Measurements from ENCODE around the gene TCN2. TPM values are rescaled to one million over a fixed set of nuclear protein-coding genes. Genes with fewer than 3 reads are reported as not detected.

Gene TCN2
- total RNA-seq, 2 experiments from 2014 or later, result 3.8 TPM; not detected in 1

DNA sequence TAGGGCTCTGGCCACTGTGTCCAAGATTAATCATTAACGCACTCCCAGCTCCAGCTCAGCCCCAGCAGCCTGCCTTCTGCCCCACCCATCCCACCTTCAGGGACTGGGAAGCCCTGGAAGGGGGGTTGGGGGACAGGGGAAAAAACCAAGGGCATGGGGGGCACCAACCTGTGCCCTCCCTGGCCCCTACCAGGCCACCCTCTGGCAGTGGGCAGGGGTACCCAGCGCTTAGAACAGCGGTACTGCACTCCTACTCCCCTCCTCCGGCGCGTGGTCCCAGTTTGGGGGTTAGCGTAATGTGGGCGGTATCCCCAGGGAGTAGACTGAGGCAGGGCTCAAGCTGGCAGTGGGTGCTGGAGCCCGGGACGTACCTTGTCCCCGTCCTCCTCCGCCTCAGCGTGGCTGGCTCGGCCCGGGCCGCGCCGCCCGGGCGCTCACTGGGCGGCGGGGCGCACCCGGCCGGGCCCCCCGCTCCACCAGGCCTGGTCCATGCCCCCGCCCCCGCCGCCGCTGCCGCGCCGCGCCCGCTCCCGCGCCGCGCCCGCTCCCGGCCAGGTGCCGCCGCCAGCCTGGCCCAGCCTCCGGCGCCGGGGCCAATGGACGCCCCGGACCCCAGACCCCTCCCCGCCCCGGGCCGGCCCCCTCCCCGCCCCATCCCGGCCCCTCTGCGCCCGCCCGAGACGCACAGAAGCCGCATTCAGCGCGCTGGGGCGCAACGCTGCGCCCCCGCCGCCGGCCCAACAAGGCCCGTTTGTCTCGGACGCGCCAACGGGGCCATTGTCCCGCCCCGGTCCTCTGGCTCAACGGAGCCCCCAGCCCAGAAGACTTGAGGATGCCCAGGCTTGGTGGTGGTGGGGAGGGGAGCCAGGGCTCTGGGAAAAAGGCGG lies 32.6 kb upstream of the TCN2 start, which contains the start of gene GAL3ST1:
GAL3ST1 (minus strand) TSS at position 571 of the 887 bp plus-strand sequence. CDS start 17,273 bp downstream, outside the sequence.
- no peak within 1 kb of the TSS for H3K4me2 ChIP-seq (ENCODE audit: low read length)

DNA sequence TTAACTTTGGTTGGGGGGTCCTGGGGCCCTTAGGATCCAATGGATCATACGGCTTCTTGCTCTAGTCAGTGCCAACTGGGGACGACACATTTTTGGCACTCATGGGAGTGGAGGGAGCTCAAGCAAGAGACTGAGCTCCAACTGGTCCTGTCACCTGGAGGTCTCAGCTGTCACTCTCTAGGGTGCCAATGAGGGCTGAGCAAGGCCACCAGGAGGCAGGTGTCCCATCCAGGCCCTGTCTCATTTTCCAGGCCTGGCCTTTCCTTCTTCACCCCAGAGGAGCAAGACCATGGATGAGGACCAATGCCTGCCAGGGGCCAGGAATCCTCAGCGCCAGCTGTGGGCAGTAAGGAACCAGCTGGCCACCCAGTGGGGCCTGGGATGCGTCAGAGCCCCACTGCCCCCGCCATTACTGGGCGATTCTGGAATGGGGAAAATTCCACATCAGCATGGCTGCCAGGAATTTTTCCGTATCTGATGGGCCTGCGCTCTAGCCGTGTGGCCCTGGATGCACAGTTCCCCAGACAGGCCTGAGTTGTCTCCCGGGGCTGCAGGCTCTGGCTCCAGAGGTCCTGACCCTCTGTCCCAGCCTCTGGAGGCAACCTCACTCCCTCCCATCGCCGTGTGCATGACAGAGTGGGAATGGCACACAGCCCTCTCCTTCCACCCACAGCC lies 31.8 kb upstream of the TCN2 start:
- no peak overlapping the region for H3K4me2 ChIP-seq (ENCODE audit: low read length)
- CTCF ChIA-PET (ENCODE audit: unreplicated experiment), result no interaction called here
- POLR2A ChIA-PET, result no interaction called here
- no peak overlapping the region for H3K27ac ChIP-seq (ENCODE audit: low read depth, low read length, poor library complexity, severe bottlenecking)
- BruUV-seq (replicated peaks), result no TSS peak
- intact Hi-C loops (cut with micrococcal nuclease; ENCODE audit: unreplicated experiment), result no loop called here
- DNase-seq (ENCODE audit: low spot score), result no peak
- no peak overlapping the region for H3K4me3 ChIP-seq (ENCODE audit: low read depth, low read length, poor library complexity, severe bottlenecking)
- H2AFZ ChIP-seq (ENCODE audit: low read length), result no peak overlapping the region
- peaks cover 49% of the 10 kb centered on the region for H3K36me3 ChIP-seq (ENCODE audit: insufficient read depth, low read length)
- no peak for TF ChIP-seq EZH2phosphoT487 (IDR thresholded peaks at IDR 0.05; ENCODE audit: borderline replicate concordance, low read depth, low read length)
- TF ChIP-seq, protein P1, sequence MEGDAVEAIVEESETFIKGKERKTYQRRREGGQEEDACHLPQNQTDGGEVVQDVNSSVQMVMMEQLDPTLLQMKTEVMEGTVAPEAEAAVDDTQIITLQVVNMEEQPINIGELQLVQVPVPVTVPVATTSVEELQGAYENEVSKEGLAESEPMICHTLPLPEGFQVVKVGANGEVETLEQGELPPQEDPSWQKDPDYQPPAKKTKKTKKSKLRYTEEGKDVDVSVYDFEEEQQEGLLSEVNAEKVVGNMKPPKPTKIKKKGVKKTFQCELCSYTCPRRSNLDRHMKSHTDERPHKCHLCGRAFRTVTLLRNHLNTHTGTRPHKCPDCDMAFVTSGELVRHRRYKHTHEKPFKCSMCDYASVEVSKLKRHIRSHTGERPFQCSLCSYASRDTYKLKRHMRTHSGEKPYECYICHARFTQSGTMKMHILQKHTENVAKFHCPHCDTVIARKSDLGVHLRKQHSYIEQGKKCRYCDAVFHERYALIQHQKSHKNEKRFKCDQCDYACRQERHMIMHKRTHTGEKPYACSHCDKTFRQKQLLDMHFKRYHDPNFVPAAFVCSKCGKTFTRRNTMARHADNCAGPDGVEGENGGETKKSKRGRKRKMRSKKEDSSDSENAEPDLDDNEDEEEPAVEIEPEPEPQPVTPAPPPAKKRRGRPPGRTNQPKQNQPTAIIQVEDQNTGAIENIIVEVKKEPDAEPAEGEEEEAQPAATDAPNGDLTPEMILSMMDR (conservative IDR thresholded peaks at IDR 0.05; ENCODE audit: low read length), result no peak
- H3K9me3 ChIP-seq (ENCODE audit: low read length), result no peaks in the 10 kb centered on the region
- H4K20me1 ChIP-seq (ENCODE audit: insufficient read depth, low read length), result no peaks in the 10 kb centered on the region; the same call in 1 of the 2 replicates
- H3K9me2 ChIP-seq (ENCODE audit: insufficient read depth, low read length), result no peaks in the 10 kb centered on the region
- no peaks in the 10 kb centered on the region for H3K4me1 ChIP-seq (ENCODE audit: insufficient read depth, low read length, poor library complexity, severe bottlenecking)
- H3K79me2 ChIP-seq (ENCODE audit: insufficient read depth, low read depth, low read length), result no peaks in the 10 kb centered on the region

More for the DNA sequence above, 32.6 kb upstream of the TCN2 start, which contains the start of gene GAL3ST1:
- Histone ChIP-seq H3K27ac (ENCODE audit: low read depth, low read length, poor library complexity, severe bottlenecking) (no peak within 1 kb of the TSS), H3K36me3 (ENCODE audit: insufficient read depth, low read length) (peaks cover 41% of the 10 kb centered on the region), H3K9me3 (ENCODE audit: low read length) (no peaks in the 10 kb centered on the region), H3K9me2 (ENCODE audit: insufficient read depth, low read length) (no peaks in the 10 kb centered on the region), H3K4me1 (ENCODE audit: insufficient read depth, low read length, poor library complexity, severe bottlenecking) (no peaks in the 10 kb centered on the region), H2AFZ (ENCODE audit: low read length) (no peak within 1 kb of the TSS), H4K20me1 (ENCODE audit: insufficient read depth, low read length) (no peaks in the 10 kb centered on the region; the same call in 1 of the 2 replicates), H3K79me2 (ENCODE audit: insufficient read depth, low read depth, low read length) (no peaks in the 10 kb centered on the region), H3K4me3 (ENCODE audit: low read depth, low read length, poor library complexity, severe bottlenecking) (no peak within 1 kb of the TSS)
- TF ChIP-seq, protein P1 (conservative IDR thresholded peaks at IDR 0.05; ENCODE audit: low read length), result no peak
- no peak for TF ChIP-seq EZH2phosphoT487 (IDR thresholded peaks at IDR 0.05; ENCODE audit: borderline replicate concordance, low read depth, low read length)
- intact Hi-C loops (cut with micrococcal nuclease; ENCODE audit: unreplicated experiment), result no loop called here
- POLR2A ChIA-PET, result no interaction called here
- no TSS peak for BruUV-seq (replicated peaks)
- CTCF ChIA-PET (ENCODE audit: unreplicated experiment), result no interaction called here
- no peak for DNase-seq (ENCODE audit: low spot score)
